Stimulated activated CD4-positive, alpha-beta T cell treated with anti-CD3 and anti-CD28 coated beads, Interleukin-2, amount 100 ng/mL, for 48 hours (primary cell): Measurements from ENCODE around the gene ZNF514.
"Not testable (repeated sequence)": the region's sequence is repeated elsewhere in the genome, so short reads cannot be mapped to it uniquely, and the experiment has no call there.

Source experiments
- DNase-seq, 2 donors: peaks; one replicate each; pipeline ENCODE4 v3.0.0-alpha.2; 2020

The ZNF514 gene

DNA sequence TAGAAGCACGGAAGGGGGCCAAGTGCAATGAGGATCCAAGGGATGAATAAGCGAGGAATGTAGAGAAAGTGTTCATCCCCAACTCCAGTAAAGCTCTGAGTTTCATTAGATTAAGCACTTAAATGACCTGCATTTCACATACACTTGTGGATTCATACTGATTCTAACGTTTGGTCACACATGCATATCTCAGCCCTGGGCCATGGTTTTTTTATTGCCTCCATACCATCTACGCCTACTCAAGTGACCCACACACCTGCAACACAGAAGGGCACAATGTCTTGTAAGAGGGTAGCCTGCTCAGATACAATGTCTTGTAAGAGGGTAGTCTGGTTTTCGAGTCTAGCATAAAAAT lies 37.5 kb downstream of the ZNF514 start:
- no peak for DNase-seq

- DNase-seq, result peak; percentile 88 to 93
Measured at GRCh38 chr2:95121407-95122196, 38.0 kb downstream of the ZNF514 start, which contains the start of gene MRPS5. Gene MRPS5, minus strand, starts transcription at chr2:95121808. Its CDS starts 17 bp downstream, at chr2:95121791.

GRCh38 chr2:95121093-95121406 lies 38.6 kb downstream of the ZNF514 start:
- no peak for DNase-seq

DNA sequence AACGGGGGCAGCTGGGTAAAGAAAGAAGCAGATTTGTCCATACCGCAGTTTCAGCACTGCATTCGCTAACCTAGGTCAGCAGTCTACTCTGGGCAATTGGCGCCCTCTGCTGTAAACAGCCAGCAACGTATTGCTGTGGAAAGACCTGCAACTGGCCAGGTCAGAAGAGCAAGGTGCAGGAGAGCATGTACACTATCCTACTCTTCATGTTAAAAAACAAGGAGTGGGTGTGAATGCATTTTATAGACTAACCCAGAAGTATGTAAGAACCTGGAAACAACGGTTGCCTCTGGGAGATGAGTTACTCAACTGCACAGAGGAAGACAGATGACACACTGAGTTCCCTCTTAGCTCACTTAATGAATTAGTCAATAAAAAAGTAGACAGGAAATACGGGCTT lies 44.2 kb downstream of the ZNF514 start:
- peak; percentile 61 to 62 for DNase-seq

DNA sequence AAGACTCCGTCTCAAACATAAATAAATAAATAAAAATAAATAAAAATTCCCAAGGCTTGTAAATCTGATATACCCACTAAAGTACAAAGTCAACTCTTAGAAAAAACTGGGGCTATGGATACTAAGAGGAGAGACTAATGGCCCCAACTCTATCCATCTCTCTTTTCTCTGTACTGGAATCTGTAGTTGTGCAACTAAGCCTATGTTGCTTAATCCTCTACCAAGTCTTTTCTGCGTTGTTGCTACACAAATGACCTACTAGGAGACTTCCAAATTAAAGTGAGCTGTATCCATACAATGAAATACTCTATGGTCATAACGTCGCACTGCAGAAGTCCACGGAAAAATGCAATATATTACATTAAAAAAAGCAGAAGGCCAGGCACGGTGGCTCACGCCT lies 46.2 kb downstream of the ZNF514 start:
- no peak for DNase-seq

GRCh38 chr2:95110395-95110794 lies 49.3 kb downstream of the ZNF514 start:
- DNase-seq, result no peak

DNA sequence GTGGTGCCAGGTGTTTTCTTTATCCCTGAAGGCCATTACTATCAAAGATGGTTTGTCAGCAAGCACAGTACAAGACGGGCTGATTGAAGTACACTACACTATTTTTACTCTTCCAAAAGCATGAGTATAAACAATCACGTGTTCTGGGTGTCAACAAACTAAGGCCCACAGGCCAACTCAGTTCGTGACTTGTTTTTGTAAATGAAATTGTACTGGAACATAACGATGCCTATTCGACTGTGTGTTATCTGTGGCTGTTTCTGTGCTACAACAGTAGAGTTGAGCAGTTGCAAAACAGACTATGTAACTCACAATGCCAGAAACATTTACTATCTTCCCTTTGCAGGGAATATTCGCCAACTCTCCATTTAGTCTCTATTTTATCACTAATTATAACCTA lies 50.4 kb downstream of the ZNF514 start:
- DNase-seq, result no peak

DNA sequence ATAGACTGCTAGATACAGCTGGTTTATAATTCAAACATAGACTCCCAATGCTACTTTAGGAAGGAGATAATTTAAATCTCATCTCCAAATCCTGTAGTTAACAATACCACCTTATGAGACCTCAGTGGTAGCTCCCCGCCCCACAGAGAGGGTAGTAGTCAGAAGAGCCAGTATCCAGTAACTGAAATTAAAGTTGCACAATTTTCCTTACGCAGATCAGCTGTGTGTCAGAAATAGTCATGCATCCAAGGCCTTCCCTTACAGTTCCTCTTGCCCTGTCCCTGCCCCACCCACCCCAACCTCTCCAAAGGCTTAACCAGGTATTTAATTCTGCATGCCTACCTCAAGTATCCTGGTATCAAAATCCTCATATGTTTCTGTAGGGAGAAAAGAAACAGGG lies 53.6 kb downstream of the ZNF514 start:
- DNase-seq, result no peak

DNA sequence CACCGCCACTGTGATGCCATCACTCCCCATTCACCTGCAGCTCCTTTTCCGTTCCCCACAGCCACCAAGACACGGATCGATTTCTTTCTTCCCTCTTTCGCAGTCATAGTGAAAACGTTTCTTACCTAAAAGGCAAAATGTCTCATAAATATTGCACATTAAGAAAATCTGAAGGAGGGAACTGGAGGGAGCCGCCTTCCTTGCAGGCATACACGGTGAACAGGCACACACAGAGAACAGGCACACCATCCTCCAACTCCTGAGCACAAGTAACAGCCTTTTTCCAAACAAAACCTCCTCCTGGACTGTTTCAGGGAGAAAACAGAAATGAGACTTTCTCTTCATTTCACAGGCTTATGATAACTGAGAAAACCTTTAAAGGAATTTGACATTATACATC lies 55.0 kb downstream of the ZNF514 start:
- no peak for DNase-seq

- no peak for DNase-seq
Measured at GRCh38 chr2:95099910-95100309, 59.7 kb downstream of the ZNF514 start.

- not testable (repeated sequence) for DNase-seq
Measured at GRCh38 chr2:95098273-95098672, 61.4 kb downstream of the ZNF514 start.
